ENCODE data around the gene ZNF70. TPM values are rescaled to one million over a fixed set of nuclear protein-coding genes. Genes with fewer than 3 reads are reported as not detected.
"Not testable (repeated sequence)": the region's sequence is repeated elsewhere in the genome, so short reads cannot be mapped to it uniquely, and the experiment has no call there.

Gene ZNF70
- total RNA-seq, 1 donor from 2014 or later, result 6.0 TPM

DNA sequence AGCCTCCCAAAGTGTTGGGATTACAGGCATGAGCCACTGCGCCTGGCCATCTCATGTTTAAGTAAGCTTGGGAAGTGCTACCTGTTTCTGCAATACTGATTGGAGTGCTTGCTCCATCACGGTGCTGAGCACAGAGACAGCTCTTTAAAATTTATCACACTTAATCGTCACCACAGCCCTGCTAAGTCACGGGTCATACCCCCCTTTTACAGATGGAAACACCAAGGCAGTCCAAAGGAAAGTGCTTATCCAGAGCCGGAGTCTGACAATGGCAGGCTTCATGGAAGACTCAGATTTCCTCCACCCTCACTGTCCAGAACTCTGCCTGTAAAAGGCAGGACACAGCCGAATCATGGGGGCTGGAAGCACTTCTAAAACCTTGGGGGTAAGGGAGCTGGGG, 9.1 kb upstream of the ZNF70 start:
- no peak for DNase-seq (ENCODE audit: extremely low read depth, low read depth, low spot score)

DNA sequence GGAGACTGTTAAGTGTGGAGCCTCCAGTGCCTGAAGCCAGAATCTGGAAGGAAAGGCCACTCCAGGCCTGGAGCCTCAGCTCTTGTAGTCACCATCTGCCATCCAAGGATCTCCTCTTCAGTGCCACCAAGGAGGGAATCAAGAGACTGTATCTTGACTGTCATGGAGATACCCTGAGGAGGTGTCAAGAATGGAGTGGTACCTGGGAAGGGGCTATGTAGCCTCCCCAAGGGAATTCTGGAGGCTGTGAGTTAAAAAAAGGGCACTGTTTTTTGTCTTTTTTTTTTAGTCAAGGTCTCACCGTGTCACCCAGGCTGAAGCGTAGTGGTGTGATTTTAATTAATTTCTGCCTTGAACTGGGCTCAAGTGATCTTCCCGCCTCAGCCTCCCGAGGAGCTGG, 8.7 kb upstream of the ZNF70 start:
- DNase-seq (ENCODE audit: extremely low read depth, low read depth, low spot score), result no peak

DNA sequence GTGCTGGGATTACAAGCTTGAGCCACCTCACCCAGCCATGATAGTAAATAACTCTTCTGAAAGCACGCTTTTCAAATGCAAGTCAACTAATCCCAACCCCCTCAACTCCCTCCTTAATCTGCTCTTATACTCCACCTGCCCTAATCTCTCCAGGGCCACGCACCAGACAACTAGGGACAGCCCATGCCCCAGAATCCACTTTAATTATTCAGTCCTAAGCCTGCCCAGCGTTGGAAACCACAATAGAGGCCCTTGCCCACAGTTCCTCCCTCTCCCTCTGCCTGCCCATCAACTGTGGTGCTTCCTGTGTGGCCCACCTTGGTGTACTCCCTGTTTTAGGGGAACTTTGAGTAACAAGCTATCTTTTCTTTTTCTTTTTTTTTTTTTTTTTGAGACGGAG, 6.0 kb upstream of the ZNF70 start:
- no peak for DNase-seq (ENCODE audit: extremely low read depth, low read depth, low spot score)

DNA sequence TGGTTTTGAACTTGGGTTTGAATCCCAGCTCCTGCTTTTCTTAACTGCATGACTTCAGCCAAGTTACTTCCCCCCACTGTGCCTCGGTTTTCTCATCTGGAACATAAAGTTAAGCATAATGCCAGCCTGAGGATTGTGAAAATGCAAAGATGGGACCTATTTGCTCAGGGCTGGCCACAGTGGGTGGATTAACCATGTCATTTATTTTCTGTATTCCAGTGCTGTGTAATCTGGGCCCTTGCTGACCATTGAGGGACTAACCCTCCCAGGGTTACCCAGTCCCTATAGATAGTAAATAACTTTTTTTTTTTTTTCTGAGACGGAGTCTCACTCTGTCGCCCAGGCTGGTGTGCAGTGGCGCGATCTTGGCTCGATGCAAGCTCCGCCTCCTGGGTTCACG, 4.8 kb upstream of the ZNF70 start:
- no peak for DNase-seq (ENCODE audit: extremely low read depth, low read depth, low spot score)

DNA sequence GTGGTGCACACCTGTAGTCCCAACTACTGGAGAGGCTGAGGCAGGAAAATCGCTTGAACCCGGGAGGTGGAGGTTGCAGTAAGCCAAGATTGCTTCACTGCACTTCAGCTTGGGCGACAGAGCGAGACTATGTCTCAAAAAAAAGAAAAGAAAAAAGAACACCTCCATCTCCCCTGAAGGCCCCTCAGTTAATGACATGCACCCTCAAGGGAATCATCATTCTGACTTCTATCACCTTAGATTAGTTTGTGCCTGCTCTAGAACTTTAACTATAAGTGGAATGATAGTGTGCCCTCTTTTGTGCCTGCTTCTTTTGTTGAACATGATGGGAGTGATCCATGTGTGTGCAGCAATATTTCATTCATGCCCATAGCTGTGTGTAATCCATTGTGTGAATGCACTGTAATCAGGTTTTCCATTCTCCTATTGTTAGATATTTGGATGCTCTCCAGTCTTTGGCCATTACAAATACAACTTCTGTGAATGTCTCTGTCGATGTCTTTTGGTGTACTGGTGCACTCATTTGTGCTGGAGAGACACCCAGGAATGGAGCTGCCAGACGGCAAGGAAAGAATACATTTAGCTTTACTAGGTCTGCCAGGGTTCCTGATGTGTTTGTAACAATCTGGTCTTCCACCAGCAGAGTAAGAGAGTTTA, 4.2 kb upstream of the ZNF70 start:
- no peak for DNase-seq (ENCODE audit: extremely low read depth, low read depth, low spot score)

DNA sequence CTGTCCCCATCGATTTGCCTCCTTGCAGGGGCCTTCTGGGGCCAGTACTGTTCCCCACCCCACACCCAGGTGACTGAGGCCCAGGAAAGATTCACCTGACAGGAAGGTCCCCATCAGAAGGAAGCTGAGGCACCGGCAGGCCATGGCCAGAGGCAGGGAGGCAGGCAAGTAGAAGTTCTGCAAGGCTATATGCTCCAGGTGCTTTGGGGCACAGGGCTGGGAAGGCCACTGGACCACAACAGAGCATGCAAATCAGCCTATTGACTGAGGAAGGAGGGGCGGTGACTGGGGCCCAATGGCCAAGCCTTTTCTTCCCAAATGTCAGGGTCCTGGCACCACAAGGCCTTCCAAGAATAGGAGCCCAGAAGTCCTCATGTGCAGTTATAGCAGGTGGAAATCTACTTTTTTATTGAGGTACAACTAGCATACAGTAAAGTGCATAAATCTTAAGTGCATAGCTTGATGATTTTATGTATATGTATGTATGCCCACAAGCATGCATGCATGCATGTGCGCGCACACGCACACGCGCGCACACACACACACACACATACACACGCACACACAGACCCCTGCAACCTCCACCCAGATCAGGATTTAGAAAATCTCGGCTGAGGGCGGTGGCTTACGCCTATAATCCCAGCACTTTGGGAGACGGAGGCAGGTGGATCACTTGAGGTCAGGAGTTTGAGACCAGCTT, 3.5 kb upstream of the ZNF70 start, which contains the start of gene VPREB3:
Gene VPREB3, minus strand, starts transcription at position 206 of the 700 bp plus-strand sequence. Its CDS starts 62 bp downstream, at position 144.
- DNase-seq (ENCODE audit: extremely low read depth, low read depth, low spot score), result no peak

DNA sequence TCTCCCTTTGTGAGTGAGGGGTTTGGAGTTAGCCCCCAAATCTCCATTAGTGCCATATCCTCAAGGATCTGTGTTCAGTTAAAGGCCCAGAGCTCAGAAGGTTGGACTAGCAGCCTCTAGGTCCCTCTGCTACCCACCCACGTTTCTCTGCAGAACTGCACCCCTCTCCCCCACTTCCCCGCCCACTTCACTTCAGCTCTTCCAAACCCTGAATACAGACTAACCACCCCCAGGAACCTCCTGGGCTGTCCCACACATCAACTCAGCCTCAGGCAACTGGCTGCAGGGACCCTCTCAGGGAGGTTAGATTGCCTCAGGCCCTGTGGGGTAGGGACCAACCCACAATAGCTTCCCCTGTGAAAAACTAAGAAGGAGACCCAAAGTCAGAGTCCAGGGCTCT, 2.5 kb upstream of the ZNF70 start:
- no peak for DNase-seq (ENCODE audit: extremely low read depth, low read depth, low spot score)

DNA sequence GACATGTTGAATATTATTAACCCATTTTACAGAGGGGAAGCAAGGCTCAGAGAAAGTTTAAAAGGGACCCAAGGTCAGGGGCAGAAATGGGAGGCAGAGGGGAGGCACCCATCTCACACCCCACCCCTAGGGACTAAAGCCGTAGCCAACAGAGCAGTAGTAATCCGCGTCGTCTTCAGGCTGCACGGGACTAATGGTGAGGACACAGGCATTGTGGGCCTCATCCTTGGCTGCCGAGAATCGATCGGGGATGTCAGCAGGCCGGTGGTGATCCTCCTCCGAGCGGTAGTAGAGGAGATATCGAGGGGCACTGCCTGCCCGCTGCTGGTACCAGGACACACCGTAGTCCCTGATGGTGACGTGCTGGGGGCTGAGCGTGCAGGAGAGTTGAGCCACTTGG, 1.8 kb upstream of the ZNF70 start:
- DNase-seq (ENCODE audit: extremely low read depth, low read depth, low spot score), result no peak

DNA sequence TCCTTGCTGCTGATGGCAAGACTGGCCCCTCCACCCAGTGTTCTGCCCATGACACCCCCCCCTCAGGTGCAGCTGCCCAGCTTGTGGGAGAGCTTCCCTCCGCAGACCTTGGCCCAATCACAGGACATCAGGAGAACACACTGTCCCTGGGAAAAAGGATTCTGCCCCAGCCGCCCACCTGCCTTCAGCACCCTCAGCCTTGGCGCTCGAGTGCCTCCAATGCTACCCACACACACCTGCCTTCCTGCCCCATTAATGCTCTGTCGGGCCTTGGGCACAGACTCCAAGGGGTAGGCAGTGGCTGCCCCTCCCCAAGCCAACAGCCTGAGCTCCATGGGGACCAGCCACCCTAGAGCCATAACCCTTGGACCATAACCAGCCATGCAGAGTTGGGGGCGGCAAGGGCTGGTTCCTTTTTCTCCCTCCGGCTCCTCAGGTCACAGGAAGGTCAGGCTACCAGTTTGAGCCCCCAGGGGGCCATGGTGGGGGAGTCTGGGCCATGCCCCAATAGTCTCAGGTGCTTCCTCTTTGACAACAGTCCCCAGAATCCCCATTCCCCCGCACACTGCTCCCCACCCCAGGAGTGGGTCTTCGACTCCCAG, 1.3 kb upstream of the ZNF70 start:
- no peak for DNase-seq (ENCODE audit: extremely low read depth, low read depth, low spot score)

DNA sequence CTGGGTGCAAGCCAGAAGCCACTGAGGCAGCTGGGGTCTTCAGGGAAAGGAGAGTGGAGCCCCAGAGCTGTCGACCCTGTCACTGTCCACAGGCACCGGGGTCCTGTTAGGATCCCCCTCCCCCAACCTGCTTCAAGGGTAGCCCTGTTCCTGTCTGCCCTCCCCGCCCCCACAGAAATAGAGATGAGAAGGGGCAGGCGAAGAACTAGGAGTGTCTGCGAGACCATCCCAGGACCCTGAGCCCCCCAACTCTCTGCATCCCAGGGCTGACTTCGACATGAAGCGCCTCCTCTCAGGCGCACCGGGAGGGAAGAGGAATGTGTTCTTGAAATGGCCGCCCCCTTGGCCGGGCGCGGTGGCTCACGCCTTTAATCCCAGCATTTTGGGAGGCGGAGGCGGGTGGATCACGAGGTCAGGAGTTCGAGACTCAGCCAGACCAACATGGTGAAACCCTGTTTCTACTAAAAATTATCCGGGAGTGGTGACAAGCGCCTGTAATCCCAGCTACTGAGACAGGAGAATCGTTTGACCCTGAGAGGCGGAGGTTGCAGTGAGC, 607 bp upstream of the ZNF70 start:
- no peak for DNase-seq (ENCODE audit: extremely low read depth, low read depth, low spot score)

DNA sequence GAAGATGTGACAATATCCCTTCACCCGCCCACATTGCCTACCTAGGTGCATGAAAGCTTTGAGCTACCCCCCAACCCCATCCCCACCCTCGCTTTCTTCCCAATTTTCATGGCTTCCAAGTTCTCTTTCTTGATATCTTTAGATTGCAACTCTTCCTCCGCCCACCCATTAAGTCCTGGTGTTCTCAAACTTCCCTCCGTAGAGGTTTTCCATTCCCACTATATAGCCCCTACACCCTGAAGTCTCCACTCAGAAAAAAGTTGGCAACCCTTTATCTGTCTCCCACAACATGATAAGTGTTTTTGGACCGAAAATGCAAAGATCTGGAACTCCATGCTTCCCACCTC, 572 bp downstream of the ZNF70 start:
- DNase-seq (ENCODE audit: extremely low read depth, low read depth, low spot score), result no peak

DNA sequence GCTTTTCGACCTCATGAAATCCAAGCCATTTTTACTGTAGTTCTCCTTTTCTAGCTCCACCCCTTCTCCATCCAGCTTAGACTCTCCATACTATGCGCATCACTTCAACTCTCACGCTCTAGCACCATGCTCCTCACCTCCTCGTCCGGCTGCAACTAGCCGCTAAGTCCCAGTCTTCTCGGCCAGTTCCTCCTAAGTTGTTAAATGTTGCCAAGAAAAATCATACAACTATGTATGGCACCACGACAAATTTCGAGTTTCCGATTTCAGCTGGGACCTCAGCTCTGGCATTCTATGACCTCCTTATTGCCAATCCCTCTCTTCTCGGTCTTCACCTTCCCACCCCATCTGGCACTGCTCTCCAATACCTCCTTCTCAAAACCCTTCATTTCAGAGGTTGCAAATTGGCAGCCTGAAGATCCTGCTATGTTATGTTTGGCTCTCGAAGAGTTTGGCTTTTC, 1.0 kb downstream of the ZNF70 start:
- no peak for DNase-seq (ENCODE audit: extremely low read depth, low read depth, low spot score)

DNA sequence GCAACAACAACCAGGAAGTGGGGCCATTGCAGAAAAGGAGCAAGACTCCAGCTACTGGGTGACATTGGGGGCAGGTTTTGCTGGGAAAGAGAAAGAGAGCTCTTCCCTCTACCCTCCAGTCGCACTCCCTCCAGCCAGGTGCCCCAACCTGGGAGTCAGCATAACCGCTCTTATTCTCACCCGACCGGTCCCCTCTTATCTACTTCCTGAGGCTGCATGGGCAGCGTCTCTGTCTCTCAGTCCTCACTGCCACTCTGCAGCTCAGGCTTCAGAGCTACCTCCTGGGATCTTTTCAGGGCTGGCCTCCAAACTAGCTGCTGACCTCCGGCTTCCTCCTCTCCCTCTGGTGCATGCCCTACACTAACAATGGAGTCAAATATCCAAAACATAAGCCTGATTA, 5.1 kb downstream of the ZNF70 start:
- no peak for DNase-seq (ENCODE audit: extremely low read depth, low read depth, low spot score)

DNA sequence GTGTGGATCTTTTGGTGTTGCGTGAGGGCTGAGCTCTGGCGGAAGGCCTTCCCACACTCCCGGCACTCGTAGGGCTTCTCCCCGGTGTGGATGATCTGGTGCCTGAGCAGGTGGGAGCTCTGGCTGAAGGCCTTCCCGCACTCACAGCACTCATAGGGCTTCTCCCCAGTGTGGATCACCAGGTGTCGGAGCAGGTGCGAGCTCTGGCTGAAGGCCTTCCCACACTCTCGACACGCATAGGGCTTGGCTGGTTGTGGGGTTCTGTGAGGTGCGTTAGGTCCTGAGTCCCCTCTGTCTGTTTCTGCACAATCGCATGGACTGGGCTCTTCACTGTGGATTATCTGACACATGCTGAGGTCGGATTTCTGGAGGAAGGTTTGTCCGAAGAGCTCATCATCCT, 6.4 kb downstream of the ZNF70 start:
- DNase-seq (ENCODE audit: extremely low read depth, low read depth, low spot score), result no peak

DNA sequence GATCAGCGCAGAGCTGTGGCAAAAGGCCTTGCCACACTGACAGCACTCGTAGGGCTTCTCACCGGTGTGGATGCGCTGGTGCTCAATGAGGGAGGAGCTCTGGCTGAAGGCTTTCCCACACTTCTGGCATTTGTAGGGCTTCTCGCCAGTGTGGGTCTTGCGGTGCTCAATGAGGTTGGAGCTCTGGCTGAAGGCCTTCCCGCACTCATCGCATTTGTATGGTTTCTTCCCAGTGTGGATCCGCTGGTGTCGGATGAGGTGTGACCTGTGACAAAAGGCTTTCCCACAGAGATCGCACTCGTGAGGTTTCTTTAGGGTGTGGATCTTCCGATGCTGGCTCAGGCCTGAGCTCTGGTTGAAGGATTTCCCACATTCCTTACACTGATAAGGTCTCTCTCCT, 6.9 kb downstream of the ZNF70 start:
- no peak for DNase-seq (ENCODE audit: extremely low read depth, low read depth, low spot score)

DNA sequence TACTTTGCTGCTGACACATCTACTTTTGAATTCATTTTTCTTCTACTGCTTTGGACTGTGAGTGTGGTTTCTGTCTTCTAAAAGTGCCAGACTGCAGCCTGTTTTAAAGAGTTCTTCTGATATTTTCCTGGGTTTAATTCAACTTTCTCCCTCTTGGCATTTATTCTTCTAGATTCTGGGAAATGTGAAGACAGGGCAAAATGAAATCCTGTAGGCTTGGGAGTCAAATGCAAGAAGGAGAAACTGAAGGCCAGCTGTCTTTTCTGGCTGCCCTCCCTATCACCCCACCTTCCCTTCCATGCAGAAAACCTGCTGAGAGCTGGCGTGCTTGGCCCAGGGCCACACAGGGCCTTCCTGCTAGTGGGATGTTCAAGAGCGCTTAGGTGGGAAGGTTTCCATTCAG, 7.6 kb downstream of the ZNF70 start:
- no peak for DNase-seq (ENCODE audit: extremely low read depth, low read depth, low spot score)

DNA sequence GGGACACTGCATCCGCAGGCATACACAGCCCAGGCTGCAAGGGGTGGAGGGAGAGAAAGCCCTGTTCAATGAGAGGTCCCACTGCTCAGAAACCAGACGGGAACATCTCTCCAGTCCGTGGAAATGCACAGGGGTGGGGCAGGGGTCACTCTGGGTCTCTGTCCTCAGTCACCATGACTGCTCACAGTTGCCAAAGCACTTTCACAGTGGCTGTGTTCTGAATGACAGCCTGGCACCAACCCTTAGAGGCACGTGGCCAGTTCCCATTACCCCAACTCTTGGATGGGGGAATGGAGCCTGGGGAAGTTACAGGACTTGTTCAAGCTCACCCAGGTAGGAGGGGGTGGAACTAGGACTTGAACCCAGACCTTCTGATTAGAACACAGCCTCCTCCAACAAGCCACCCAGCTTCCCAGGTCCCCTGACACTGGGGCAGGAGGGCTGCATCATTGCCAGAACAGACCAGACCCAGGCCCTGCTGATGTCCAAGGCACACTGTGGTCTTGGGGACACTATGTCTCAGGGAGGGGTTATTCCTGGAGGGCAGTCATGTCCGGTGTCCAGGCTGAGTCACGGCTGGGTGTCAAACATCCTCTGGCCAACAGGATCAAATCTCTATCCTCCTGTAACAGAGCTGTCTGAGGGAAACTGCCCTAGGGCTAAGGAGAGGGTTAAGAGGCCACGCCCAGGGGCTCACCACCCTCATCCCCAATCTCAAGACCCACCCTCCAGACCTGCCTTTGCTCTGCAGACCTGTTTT, 8.2 kb downstream of the ZNF70 start:
- DNase-seq (ENCODE audit: extremely low read depth, low read depth, low spot score), result no peak

DNA sequence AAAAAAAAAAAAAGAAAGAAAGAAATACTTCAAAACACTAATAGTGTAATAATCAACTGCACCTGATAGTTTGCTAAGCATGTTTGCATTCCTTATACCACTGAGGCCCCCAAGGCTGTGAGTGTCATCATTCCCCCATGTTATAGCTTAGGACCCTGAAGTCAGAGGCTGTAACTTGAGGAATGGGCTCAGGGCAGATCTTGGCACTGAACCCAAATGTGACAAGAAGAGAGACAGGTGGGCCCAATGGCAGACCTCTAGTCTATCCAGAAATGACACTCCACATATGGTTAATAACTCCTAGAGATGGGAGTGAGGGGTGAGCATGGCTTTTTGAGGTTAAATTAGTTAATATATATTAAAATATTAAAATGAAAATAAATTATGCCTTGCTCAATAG, 13.2 kb downstream of the ZNF70 start:
- no peak for DNase-seq (ENCODE audit: extremely low read depth, low read depth, low spot score)

DNA sequence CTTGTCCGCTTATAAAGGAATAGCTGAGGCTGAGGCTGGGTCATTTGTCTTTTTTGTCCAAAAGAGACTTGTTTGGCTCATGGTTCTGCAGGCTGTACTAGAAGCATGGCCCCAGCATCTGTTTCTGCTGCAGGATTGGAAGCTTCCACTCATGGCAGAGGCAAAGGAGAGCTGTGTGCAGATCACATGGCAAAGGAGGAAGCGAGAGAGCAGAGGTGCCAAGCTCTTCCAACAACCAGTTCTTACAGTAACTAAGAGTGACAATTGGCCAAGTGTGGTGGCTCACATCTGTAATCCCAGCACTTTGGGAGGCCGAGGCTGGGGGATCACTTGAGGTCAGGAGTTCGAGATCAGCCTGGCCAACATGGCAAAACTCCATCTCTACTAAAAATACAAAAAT, 22.8 kb downstream of the ZNF70 start:
- DNase-seq (ENCODE audit: extremely low read depth, low read depth, low spot score), result not testable (repeated sequence)

DNA sequence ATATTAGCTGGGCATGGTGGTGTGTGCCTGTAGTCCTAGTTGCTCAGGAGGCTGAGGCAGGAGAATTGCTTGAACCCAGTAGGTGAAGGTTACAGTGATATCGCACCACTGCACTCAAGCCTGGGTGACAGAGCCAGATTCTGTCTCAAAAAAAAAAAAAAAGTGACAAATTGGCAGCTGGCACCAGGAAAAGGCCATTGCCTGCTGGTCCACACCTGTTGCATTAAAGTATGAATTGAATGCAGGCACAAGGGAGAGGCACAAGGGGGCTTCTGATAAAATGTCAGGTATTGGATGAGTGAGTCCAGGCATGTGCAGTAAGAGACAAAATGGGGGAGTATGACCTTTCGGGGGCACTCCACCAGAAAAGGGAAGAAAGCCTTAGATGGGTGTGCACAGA, 28.2 kb downstream of the ZNF70 start:
- no peak for DNase-seq (ENCODE audit: extremely low read depth, low read depth, low spot score)

DNA sequence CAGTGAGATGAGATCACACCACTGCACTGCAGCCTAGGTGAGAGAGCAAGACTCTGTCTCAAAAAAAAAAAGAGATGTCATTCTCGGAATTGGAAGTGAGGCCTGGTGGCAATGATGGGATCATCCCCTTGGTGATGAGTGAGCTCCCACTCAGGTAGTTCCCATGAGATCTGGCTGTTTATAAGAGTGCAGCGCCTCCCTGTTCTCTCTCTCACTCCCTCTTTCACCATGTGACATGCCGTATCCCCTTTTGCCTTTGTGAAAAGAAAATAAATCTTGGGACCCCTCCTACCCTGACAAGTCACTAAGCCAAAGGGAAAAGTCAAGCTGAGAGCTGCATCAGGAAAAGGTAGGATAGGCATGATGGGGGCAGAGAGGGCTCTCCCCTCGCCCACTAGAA, 28.8 kb downstream of the ZNF70 start:
- no peak for DNase-seq (ENCODE audit: extremely low read depth, low read depth, low spot score)

Measured in glomerular endothelial cell (primary cell).